GM18520 (cell line): ENCODE results near the gene RASL10A.

Experiments used
- ATAC-seq: cut with Tn5 transposase; IDR thresholded peaks from one replicate; pipeline ENCODE4 v1.9.1; 2021; ENCODE audit not compliant: unreplicated experiment

The RASL10A gene

DNA sequence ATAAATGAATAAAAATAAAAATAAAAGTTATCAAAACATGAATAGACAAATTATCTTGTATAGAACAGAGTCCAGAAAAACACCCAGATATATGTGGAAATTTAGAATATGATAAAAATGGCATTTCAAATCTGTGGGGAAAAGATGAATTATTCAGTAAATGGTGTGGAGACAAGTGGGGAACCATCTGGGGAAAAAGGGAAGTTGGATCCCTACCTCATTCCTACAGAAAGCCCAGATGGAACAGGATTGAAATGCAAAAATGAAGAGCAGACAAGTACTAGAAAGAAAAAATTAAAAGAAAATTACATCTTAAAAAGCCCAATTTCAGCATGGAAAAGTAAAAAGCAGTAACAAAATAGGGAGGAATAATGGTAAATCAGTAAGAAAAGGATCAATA is 8.1 kb upstream of the RASL10A start:
- no peak for ATAC-seq

GRCh38 chr22:29320546-29320945 is 5.0 kb upstream of the RASL10A start:
- no peak for ATAC-seq

DNA sequence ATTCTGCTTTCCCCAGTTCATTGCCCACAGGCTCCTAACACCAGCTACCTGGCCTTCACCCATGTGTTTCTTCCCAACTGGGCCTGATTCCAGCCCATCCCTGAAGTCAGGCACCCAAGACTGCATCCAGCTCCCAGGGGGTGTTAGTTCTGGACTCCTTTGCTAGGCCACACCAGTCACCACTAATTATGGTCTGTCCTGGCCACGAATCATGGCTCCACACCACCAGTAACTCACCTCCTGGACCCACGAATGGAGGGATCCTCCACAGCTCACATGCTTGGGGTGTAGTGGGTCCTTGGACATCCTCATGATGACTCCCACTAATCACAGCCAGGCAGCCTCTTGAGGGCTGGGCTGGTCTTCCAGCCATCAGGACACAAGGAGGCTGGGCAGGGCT is 3.6 kb upstream of the RASL10A start:
- ATAC-seq, result no peak

DNA sequence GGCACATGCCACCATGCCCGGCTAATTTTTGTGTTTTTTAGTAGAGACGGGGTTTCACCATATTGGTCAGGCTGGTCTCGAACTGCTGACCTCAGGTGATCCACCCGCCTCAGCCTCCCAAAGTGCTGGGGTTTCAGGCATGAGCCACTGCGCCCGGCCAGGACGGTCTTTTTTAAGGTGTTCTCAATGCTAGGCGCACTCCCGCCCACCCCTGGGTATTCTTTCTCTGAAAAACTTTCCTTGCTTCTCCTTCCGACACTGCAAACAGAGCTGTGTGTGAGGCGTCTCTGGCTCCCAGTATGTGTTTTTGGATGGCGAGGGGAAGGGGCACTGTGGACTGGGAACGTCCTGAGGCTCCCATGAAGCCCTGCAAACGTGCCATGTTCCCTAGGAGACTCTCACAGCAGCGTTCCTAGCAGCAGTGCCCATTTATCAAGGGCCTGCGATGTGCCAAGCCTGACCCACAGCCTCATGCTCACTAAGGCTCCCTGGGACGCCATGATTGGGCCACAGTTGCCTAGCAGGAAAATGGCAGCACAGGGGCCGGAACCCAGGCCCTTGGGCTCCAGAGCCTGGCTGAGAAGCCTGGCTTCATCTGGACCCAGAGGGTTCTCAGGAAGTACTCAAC is 2.4 kb upstream of the RASL10A start:
- no peak for ATAC-seq

GRCh38 chr22:29316141-29316828 is 788 bp upstream of the RASL10A start:
- no peak for ATAC-seq

DNA sequence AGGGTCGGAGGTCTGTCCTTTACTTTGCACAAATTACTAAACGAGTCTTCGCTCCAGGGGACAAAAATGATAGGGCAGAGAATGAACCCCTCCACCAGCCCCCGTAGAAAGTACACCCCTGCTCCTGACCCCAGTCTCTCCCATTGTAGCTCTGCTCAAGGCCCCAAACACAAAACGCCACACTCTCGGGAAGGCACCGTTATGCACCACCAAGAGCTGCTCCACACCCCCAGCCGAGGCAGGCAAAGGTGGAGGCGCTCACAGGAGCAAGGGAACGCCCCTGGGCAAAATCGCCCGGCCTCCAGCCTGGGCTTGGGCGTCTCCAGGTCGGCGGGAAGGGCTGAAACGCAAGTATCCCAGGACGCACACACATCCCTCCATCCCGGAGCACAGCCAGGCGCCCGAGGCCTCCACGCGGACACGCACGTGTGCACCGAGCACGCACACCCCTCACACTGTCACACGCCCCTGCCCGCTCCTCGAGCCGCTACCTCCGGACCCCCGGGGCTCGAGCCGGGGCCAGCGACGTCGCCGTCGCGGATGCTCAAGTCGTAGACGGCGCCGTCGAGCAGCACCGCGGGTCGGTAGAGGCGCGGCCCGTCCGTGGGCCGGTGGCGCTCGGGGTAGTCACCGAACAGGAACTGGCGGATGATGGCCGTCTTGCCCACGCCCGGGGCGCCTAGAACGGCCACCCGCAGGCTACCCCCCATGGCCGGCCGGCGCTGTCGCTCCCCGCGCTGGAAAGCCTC is 786 bp downstream of the RASL10A start:
- ATAC-seq, result no peak

GRCh38 chr22:29313576-29314466 is 1.7 kb downstream of the RASL10A start:
- ATAC-seq, result no peak

DNA sequence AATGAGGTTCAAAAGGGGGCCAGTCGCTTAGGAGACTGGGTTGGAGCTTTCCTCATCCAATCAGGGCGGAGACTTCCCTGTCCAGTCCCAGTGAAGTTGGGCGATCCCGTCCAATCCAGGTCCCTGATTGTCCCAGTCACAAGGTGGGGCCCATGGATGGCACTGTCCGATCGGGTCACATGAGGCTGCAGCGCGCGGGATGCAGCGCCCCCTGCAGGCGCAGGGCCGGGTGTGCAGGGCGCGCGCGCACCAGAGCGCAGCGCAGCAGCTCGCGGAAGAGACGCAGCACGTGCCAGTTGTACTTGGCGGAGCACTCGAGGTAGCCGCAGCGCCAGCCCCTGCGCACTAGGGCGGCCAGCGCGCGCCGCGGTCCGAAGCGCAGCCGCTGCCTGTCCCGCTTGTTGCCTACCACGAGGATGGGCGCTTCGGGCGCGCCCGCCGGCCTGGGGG is 2.3 kb downstream of the RASL10A start:
- ATAC-seq, result no peak

- no peak for ATAC-seq
These were observed 3.0 kb downstream of the RASL10A start for GRCh38 chr22:29312218-29313125.

- no peak for ATAC-seq
These were observed 3.9 kb downstream of the RASL10A start for GRCh38 chr22:29311464-29312217.

DNA sequence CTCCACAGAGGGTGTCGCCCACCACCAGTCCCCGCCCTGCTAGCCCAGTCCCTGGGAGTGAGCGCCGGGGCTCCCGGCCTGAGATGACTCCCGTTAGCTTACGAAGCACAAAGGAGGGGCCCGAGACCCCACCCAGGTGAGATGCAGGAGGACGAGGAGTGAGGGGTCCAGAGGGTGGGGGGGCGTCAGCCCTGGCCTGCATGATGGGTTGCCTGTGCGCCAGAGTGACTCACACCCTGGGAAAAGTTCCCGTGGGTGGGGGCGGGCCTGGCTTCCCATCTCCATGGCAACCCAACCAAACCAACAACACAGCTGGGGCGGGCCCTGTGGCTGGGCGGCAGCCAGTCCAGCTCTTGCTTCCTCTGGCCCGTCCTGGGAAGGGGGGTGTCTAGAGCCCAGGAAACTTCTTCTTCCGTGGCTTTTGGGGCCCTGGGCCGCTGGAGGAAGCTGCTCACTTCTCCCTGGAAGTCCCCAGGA is 4.6 kb downstream of the RASL10A start:
- ATAC-seq, result no peak

DNA sequence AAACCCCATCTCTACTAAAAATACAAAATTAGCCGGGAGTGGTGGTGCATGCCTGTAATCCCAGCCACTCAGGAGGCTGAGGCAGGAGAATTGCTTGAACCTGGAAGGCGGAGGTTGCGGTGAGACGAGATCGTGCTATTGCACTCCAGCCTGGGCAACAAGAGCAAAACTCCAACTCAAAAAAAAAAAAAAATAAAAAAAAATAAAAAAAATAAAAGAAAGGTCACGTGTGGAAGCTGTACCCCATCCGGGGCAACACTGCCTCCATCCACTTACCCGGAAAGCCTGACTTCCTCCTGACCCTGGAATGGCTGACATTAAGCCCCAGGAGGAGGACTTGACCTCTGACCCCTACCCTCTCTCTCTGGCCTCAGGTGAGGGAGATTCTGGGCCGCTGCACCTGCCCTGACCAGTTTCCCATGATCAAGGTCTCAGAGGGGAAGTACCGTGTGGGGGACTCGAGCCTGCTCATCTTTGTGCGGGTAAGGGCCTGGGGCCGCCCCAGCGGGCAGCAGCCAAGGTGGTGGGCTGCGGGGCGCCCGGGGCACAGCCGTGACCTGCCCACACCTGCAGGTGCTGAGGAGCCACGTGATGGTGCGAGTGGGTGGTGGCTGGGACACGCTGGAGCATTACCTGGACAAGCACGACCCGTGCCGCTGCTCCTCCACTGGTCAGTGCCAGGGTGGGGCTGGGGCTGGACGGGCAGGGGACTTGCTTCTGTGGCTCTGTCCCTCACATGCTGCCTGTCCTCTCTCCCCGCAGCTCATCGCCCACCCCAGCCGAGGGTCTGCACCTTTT is 5.2 kb downstream of the RASL10A start:
- ATAC-seq, result no peak

- no peak for ATAC-seq
These were observed 6.0 kb downstream of the RASL10A start for GRCh38 chr22:29309332-29310064.

DNA sequence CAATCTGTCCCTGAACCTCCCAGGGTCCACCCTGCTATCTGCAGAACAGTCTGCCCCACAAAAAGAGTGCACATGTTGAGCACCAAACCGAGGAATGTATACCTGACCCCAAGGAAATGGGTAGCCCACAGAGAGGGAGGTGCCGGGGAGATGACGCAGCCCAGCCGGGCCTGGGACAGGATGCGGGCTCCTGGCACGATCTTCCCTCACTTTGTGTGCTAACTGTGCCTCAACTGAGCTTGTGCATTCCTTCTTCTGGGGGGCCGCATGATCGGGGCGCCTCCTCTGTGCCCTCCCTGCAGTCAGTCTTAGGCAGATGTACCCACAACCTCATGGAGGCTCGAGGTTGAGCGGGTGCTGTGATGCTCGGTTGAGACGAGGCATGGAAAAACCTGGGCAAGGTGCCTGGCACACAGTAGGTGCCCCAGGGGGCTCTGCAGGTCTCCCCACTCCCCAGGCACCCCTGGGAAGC is 6.7 kb downstream of the RASL10A start:
- ATAC-seq, result no peak

DNA sequence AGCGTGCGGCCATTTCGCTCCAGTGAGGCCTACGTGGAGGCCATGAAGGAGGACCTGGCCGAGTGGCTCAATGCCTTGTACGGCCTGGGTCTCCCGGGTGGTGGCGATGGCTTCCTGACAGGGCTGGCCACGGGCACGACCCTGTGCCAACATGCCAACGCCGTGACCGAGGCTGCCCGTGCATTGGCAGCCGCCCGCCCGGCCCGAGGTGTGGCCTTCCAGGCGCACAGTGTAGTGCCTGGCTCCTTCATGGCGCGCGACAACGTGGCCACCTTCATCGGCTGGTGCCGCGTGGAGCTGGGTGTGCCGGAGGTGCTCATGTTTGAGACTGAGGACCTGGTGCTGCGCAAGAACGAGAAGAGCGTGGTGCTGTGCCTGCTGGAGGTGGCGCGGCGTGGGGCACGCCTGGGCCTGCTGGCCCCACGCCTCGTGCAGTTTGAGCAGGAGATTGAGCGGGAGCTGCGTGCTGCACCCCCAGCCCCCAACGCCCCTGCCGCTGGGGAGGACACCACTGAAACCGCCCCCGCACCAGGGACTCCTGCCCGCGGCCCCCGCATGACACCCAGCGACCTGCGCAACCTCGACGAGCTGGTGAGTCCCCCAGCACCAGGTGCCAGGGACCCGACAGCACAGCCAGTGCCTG is 7.2 kb downstream of the RASL10A start:
- no peak for ATAC-seq

DNA sequence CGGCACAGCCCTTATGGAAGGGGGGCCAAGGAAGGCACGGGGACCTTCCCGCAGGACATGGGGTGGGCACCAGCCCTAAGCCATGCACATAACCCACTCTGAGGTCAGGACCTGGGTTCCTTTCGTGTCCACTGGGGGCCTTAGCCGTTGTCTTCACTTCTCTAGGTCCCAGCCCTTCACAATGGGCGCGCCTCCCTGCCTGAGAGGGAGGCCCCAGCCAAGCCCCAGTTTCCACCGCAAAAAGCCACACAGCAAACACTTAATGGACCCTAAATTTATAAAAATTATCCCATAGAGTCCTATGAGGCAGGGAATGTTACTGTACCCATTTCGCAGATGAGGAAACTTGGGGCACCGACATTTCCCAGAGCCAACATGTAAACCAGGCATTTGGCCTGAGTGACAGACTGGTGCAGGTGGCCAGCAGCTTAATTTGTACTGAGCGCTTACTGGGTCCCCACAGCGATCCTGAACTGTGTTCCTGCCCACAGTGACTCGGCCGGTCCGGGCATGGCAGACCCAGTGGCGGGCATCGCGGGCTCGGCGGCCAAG is 7.8 kb downstream of the RASL10A start:
- no peak for ATAC-seq
